Testis (tissue), 3 donors: ENCODE results near the gene PRKN. TPM values are rescaled to one million over a fixed set of nuclear protein-coding genes. Genes with fewer than 3 reads are reported as not detected.

Experiments used
- DNase-seq: peaks from one replicate; pipeline ENCODE4 v3.0.0-alpha.2; 2019
- H3K27ac ChIP-seq, 2 donors: fragments of 200-600 bp; sonication (generic); one replicate each; pipeline ENCODE4 v1.5.1; 2019
- H3K27me3 ChIP-seq: fragments of 200-600 bp; sonication (generic); one replicate; pipeline ENCODE4 v1.5.1; 2019
- H3K36me3 ChIP-seq: fragments of 200-600 bp; sonication (generic); one replicate; pipeline ENCODE4 v1.5.1; 2017; ENCODE audit warnings: low read depth; ENCODE audit errors: missing control alignments
- H3K4me1 ChIP-seq: fragments of 200-600 bp; sonication (generic); one replicate; pipeline ENCODE4 v1.5.1; 2019
- H3K4me3 ChIP-seq, 2 donors: fragments of 200-600 bp; sonication (generic); one replicate each; pipeline ENCODE4 v1.5.1; 2017 to 2019
- H3K9me3 ChIP-seq: fragments of 200-600 bp; sonication (generic); one replicate; pipeline ENCODE4 v1.5.1; 2017
- POLR2A ChIP-seq: fragments of 450-650 bp; IDR thresholded peaks from one replicate; pipeline ENCODE4 v1.6.1; 2017; ENCODE audit warnings: antibody characterized with exemption, mild to moderate bottlenecking, moderate library complexity
- WGBS, 2 donors: methylation state at CpG; one replicate each; pipeline ENCODE4 v1.1.5; 2018; 5-methylcytosine and 5-hydroxymethylcytosine counted together
- intact Hi-C: fragments of 100-400 bp; cut with DNase I; formaldehyde crosslinking; loops from one replicate; pipeline ENCODE4 v1.15.1; 2023; ENCODE audit warnings: low total_unique reads
- polyA plus RNA-seq: library from polyadenylated mRNA; stranded (reverse); fragments of 350-450 nt; fragmentation: Illumina TruSeq; extraction: RNeasy Lipid Tissue Mini Kit (QIAGEN cat#74804); gene quantifications from one replicate; pipeline ENCODE4 v1.2.3, GENCODE V29; 2014; ENCODE audit warnings: low read depth, low replicate concordance; ENCODE audit not compliant: insufficient read depth
- total RNA-seq, 2 donors: library from RNA; depleted of rRNA; stranded (reverse); fragments of >200 nt; gene quantifications; one replicate each; pipeline ENCODE4 v1.2.3, GENCODE V29; 2016
- TF ChIP-seq, protein P1 (sequence below), 3 experiments: fragments of 450-650 bp in 2 of 3; fragments of 200-600 bp in 1 of 3; sonication (generic) in 1 of 3; IDR thresholded peaks; one replicate each; pipeline ENCODE4 v1.5.1; 2016 to 2019; ENCODE audit warnings: antibody characterized with exemption in 3 of 3, mild to moderate bottlenecking in 2 of 3, moderate library complexity in 1 of 3

Gene PRKN
- total and polyA plus RNA-seq, 3 donors from 2014 or later = 19.1 to 34.5 (median 28.8) TPM

DNA sequence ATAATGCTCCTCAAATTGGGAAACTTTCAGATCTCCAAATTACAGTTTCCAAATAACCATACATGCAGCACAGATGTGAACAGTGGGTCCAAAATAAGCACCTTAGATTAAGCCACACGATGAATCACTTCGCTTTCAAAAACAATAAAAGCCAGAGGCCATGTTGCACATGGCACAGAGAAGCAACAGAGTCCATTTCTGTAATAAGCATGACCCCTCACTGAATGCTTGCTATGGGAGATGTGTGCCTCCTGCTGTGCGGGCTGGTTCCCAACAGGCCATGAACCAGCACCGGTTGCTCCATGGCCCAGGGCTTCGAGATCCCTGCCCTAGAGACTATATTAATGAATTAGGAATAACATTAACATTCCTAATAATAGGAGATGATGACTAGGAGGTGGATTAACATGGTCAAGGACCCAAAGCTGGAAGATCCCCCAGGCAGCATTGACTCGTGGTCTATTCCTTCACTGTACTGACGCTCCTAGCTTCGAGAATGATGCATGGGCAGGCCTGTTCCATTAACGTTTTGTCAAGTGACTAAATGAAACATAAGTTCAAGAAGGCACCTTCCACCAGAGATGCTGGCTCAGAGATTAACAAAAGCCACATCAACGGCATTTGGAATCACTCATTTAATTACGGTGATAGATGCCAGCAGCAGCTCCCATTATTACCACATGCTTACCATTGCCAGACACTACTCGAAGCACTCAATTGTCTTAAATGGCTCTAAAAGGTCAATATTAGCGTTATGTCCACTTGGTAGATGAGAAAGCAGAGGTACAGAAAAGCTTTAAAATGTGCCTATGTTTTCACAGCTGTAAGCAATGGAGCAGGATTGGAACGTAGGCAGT lies 983.1 kb downstream of the PRKN start:
- WGBS, 2 donors = 84 to 92% methylated on average over 14 of the region's 14 CpGs
- Histone ChIP-seq H3K4me1 (no peaks in the 10 kb centered on the region), H3K27ac (no peak overlapping the region), H3K36me3 (no peaks in the 10 kb centered on the region), H3K9me3 (no peaks in the 10 kb centered on the region), H3K4me3 (no peak overlapping the region), H3K27me3 (no peaks in the 10 kb centered on the region)
- DNase-seq = no peak
- TF ChIP-seq POLR2A = no peak
- TF ChIP-seq, protein P1, sequence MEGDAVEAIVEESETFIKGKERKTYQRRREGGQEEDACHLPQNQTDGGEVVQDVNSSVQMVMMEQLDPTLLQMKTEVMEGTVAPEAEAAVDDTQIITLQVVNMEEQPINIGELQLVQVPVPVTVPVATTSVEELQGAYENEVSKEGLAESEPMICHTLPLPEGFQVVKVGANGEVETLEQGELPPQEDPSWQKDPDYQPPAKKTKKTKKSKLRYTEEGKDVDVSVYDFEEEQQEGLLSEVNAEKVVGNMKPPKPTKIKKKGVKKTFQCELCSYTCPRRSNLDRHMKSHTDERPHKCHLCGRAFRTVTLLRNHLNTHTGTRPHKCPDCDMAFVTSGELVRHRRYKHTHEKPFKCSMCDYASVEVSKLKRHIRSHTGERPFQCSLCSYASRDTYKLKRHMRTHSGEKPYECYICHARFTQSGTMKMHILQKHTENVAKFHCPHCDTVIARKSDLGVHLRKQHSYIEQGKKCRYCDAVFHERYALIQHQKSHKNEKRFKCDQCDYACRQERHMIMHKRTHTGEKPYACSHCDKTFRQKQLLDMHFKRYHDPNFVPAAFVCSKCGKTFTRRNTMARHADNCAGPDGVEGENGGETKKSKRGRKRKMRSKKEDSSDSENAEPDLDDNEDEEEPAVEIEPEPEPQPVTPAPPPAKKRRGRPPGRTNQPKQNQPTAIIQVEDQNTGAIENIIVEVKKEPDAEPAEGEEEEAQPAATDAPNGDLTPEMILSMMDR (IDR thresholded peaks at IDR 0.05) = no peak
- intact Hi-C loops = no loop called here

DNA sequence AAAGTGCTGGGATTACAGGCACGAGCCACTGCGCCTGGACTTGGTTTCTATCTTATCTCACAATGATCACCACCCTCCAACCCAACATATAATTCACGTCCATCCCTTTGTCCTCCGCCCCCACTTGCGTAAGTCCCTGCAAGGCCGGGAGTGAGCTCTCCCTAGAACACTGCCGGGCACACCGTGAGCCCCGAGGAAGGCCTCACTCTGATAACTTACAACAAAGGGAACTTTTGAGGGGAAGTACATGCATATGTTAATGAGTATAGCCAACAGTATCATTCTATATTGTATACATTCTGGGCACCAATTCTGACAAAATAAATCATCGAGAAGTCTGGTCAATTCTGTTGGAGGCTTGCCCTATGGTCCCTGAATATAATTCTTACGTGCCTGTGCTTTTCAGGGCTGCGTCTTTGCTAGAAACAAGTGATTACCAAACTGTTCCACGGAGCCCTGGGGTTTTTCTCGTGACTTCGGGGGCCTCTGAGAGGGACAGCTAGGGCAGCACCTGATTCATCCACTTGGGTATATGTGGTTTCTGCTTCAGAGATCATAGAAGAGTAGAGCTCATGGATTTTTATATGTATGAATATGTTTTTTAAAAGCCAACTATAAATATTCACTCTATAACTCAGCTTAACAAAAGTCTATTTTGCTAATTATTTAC lies 983.9 kb downstream of the PRKN start:
- DNase-seq = peak; percentile 36
- H3K4me3 ChIP-seq = no peak overlapping the region
- no peaks in the 10 kb centered on the region for H3K9me3 ChIP-seq
- intact Hi-C loops = no loop called here
- TF ChIP-seq, protein P1 (IDR thresholded peaks at IDR 0.05) = no peak
- TF ChIP-seq POLR2A = no peak
- 67 to 87% methylated on average over 15 of the region's 15 CpGs for WGBS, 2 donors
- no peaks in the 10 kb centered on the region for H3K36me3 ChIP-seq
- H3K4me1 ChIP-seq = no peaks in the 10 kb centered on the region
- H3K27me3 ChIP-seq = no peaks in the 10 kb centered on the region
- no peak overlapping the region for H3K27ac ChIP-seq

- DNase-seq = no peak
- 78 to 99% methylated on average over 7 of the region's 7 CpGs for WGBS, 2 donors
These were observed 987.1 kb downstream of the PRKN start for GRCh38 chr6:161740486-161740885.

DNA sequence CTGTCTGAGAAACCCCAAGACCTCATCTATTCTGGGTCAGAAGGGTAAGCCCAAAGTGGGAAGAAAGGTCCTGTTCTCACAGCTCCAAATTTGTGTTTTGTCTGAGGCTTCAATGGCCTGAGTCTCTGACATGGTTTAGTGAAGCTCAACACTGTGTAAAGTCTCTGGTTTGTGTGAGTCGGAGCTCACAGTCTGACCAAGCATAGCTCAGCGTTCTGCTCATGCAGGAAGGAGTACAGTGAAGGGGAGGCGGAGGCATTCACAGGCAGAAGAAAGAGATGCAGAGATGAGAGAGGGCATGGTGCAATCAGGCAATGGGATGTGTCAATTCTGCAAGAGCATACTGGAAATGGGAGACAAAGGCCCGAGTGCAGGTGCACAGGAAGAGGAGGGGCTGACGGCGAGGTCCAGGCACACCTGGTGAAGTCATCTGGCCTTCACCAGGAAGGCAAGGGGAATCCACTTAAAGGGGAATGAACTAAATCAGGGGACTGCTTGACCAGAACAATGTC lies 990.7 kb downstream of the PRKN start:
- WGBS, 2 donors = 82 to 84% methylated on average over 6 of the region's 6 CpGs
- no peaks in the 10 kb centered on the region for H3K4me1 ChIP-seq
- no peak overlapping the region for H3K4me3 ChIP-seq
- no peaks in the 10 kb centered on the region for H3K27me3 ChIP-seq
- no peaks in the 10 kb centered on the region for H3K36me3 ChIP-seq
- H3K27ac ChIP-seq = no peak overlapping the region
- no peak for DNase-seq
- TF ChIP-seq, protein P1 (IDR thresholded peaks at IDR 0.05) = no peak
- TF ChIP-seq POLR2A = no peak
- intact Hi-C loops = no loop called here
- no peaks in the 10 kb centered on the region for H3K9me3 ChIP-seq

More at GRCh38 chr6:161740486-161740885, 987.1 kb downstream of the PRKN start:
- intact Hi-C loops = no loop called here
- no peak overlapping the region for H3K4me3 ChIP-seq
- H3K9me3 ChIP-seq = no peaks in the 10 kb centered on the region
- TF ChIP-seq, protein P1 (IDR thresholded peaks at IDR 0.05) = no peak
- TF ChIP-seq POLR2A = no peak
- no peak overlapping the region for H3K27ac ChIP-seq
- H3K27me3 ChIP-seq = no peaks in the 10 kb centered on the region
- H3K4me1 ChIP-seq = no peaks in the 10 kb centered on the region
- H3K36me3 ChIP-seq = no peaks in the 10 kb centered on the region
